WTC11 (cell line): ENCODE measurements around the gene C12orf56.

Source experiments
- CREM ChIP-seq: sonication (generic); formaldehyde crosslinking; IDR thresholded peaks from 2 replicates; pipeline ENCODE4 v1.8.1; 2022; ENCODE audit warnings: mild to moderate bottlenecking, missing genetic modification reagents, moderate library complexity
- ETV6 ChIP-seq: sonication (generic); formaldehyde crosslinking; IDR thresholded peaks from 2 replicates; pipeline ENCODE4 v1.8.1; 2022; ENCODE audit warnings: mild to moderate bottlenecking, missing genetic modification reagents
- FOXJ3 ChIP-seq: sonication (generic); formaldehyde crosslinking; IDR thresholded peaks from 2 replicates; pipeline ENCODE4 v1.9.0; 2021; ENCODE audit warnings: missing genetic modification reagents, mild to moderate bottlenecking, borderline replicate concordance
- KAT7 ChIP-seq: sonication (generic); formaldehyde crosslinking; IDR thresholded peaks from 2 replicates; pipeline ENCODE4 v1.8.1; 2023; ENCODE audit warnings: missing genetic modification reagents, mild to moderate bottlenecking, borderline replicate concordance
- RELA ChIP-seq: sonication (generic); formaldehyde crosslinking; IDR thresholded peaks from 2 replicates; pipeline ENCODE4 v1.8.1; 2022; ENCODE audit warnings: missing genetic modification reagents, mild to moderate bottlenecking, borderline replicate concordance
- SMAD3 ChIP-seq: sonication (generic); formaldehyde crosslinking; IDR thresholded peaks from 2 replicates; pipeline ENCODE4 v1.8.0; 2022; ENCODE audit warnings: missing genetic modification reagents, mild to moderate bottlenecking, borderline replicate concordance
- TEAD4 ChIP-seq: sonication (generic); formaldehyde crosslinking; IDR thresholded peaks from 2 replicates; pipeline ENCODE4 v1.8.0; 2022; ENCODE audit warnings: mild to moderate bottlenecking, missing genetic modification reagents
- TP53 ChIP-seq: sonication (generic); formaldehyde crosslinking; IDR thresholded peaks from 2 replicates; pipeline ENCODE4 v1.8.1; 2023; ENCODE audit warnings: mild to moderate bottlenecking, missing genetic modification reagents
- ZNF263 ChIP-seq: sonication (generic); formaldehyde crosslinking; IDR thresholded peaks from 2 replicates; pipeline ENCODE4 v1.8.1; 2022; ENCODE audit warnings: low read depth, mild to moderate bottlenecking, moderate library complexity, missing genetic modification reagents
- TF ChIP-seq, protein P1 (sequence below): fragments of 200-600 bp; IDR thresholded peaks from 2 replicates; pipeline ENCODE4 v1.8.0; 2022; ENCODE audit warnings: antibody characterized with exemption
- TF ChIP-seq, protein P2 (sequence below): sonication (generic); formaldehyde crosslinking; IDR thresholded peaks from 2 replicates; pipeline ENCODE4 v1.8.1; 2023; ENCODE audit warnings: mild to moderate bottlenecking, missing genetic modification reagents, moderate library complexity
- TF ChIP-seq, protein P3 (sequence below): sonication (generic); formaldehyde crosslinking; IDR thresholded peaks from 2 replicates; pipeline ENCODE4 v1.8.1; 2022; ENCODE audit warnings: low read depth, mild to moderate bottlenecking, moderate library complexity, missing genetic modification reagents, borderline replicate concordance
- TF ChIP-seq, protein P4 (sequence below): sonication (generic); formaldehyde crosslinking; IDR thresholded peaks from 2 replicates; pipeline ENCODE4 v1.8.1; 2023; ENCODE audit warnings: mild to moderate bottlenecking, moderate library complexity, missing genetic modification reagents

DNA sequence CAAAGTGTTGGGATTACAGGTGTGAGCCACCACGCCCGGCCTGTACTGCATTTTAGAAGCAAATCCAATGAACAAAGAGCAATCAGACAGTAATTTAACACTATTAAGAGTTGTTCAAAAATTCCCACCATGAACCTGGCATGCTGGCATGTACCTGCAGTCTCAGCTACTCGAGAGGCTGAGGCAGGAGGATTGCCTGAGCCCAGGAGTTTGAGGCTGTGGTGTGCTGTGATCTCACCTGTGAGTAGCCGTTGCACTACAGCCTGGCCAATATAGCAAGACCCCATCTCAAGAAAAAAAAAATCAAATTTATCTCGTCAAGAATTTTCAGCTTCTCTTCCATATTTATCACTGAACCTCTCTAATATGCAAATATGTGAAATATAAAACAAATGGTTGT, 128.7 kb downstream of the C12orf56 start:
- TF ChIP-seq, protein P1, sequence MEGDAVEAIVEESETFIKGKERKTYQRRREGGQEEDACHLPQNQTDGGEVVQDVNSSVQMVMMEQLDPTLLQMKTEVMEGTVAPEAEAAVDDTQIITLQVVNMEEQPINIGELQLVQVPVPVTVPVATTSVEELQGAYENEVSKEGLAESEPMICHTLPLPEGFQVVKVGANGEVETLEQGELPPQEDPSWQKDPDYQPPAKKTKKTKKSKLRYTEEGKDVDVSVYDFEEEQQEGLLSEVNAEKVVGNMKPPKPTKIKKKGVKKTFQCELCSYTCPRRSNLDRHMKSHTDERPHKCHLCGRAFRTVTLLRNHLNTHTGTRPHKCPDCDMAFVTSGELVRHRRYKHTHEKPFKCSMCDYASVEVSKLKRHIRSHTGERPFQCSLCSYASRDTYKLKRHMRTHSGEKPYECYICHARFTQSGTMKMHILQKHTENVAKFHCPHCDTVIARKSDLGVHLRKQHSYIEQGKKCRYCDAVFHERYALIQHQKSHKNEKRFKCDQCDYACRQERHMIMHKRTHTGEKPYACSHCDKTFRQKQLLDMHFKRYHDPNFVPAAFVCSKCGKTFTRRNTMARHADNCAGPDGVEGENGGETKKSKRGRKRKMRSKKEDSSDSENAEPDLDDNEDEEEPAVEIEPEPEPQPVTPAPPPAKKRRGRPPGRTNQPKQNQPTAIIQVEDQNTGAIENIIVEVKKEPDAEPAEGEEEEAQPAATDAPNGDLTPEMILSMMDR, result no peak
- no peak for TF ChIP-seq TEAD4 (CRISPR knock-in tag)
- TF ChIP-seq KAT7, result no peak
- no peak for TF ChIP-seq ZNF263 (CRISPR knock-in tag)
- no peak for TF ChIP-seq TP53 (CRISPR knock-in tag)
- no peak for TF ChIP-seq RELA
- TF ChIP-seq, protein P2, sequence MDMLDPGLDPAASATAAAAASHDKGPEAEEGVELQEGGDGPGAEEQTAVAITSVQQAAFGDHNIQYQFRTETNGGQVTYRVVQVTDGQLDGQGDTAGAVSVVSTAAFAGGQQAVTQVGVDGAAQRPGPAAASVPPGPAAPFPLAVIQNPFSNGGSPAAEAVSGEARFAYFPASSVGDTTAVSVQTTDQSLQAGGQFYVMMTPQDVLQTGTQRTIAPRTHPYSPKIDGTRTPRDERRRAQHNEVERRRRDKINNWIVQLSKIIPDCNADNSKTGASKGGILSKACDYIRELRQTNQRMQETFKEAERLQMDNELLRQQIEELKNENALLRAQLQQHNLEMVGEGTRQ (CRISPR knock-in tag), result no peak
- no peak for TF ChIP-seq SMAD3
- TF ChIP-seq CREM (CRISPR knock-in tag), result no peak
- TF ChIP-seq, protein P3, sequence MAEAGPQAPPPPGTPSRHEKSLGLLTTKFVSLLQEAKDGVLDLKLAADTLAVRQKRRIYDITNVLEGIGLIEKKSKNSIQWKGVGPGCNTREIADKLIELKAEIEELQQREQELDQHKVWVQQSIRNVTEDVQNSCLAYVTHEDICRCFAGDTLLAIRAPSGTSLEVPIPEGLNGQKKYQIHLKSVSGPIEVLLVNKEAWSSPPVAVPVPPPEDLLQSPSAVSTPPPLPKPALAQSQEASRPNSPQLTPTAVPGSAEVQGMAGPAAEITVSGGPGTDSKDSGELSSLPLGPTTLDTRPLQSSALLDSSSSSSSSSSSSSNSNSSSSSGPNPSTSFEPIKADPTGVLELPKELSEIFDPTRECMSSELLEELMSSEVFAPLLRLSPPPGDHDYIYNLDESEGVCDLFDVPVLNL (CRISPR knock-in tag), result no peak
- TF ChIP-seq FOXJ3 (CRISPR knock-in tag), result no peak
- no peak for TF ChIP-seq ETV6
- TF ChIP-seq, protein P4, sequence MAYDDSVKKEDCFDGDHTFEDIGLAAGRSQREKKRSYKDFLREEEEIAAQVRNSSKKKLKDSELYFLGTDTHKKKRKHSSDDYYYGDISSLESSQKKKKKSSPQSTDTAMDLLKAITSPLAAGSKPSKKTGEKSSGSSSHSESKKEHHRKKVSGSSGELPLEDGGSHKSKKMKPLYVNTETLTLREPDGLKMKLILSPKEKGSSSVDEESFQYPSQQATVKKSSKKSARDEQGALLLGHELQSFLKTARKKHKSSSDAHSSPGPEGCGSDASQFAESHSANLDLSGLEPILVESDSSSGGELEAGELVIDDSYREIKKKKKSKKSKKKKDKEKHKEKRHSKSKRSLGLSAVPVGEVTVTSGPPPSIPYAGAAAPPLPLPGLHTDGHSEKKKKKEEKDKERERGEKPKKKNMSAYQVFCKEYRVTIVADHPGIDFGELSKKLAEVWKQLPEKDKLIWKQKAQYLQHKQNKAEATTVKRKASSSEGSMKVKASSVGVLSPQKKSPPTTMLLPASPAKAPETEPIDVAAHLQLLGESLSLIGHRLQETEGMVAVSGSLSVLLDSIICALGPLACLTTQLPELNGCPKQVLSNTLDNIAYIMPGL (CRISPR knock-in tag), result no peak
